Islet of Langerhans (tissue), 1 donor: ENCODE measurements around the gene PRRG2.

ENCODE experiments used
- FAIRE-seq: peaks from one replicate; lab custom pipeline; 2011; peaks lifted over from hg19 to GRCh38; lab: Jason Lieb, UNC

Gene PRRG2

DNA sequence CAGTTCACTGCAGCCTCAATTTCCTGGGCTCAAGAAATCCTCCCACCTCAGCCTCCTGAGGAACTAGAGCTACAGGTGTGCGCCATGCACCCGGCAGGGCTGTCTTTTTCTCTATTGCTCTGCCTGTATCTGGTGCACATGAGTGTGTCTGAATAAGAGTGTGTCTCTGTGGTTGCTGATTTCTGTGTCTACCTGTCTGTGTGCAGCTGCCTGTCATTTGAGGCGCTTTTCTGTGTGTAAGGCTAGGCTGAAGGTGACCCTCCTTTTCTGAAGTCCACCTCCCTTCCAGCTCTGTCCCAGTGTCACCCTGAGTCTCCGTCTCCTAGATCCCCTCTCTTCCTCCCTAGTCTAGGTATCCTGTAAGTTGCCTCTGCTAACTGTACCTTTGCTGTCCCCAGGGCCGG, 8.4 kb downstream of the PRRG2 start:
- FAIRE-seq = no peak

DNA sequence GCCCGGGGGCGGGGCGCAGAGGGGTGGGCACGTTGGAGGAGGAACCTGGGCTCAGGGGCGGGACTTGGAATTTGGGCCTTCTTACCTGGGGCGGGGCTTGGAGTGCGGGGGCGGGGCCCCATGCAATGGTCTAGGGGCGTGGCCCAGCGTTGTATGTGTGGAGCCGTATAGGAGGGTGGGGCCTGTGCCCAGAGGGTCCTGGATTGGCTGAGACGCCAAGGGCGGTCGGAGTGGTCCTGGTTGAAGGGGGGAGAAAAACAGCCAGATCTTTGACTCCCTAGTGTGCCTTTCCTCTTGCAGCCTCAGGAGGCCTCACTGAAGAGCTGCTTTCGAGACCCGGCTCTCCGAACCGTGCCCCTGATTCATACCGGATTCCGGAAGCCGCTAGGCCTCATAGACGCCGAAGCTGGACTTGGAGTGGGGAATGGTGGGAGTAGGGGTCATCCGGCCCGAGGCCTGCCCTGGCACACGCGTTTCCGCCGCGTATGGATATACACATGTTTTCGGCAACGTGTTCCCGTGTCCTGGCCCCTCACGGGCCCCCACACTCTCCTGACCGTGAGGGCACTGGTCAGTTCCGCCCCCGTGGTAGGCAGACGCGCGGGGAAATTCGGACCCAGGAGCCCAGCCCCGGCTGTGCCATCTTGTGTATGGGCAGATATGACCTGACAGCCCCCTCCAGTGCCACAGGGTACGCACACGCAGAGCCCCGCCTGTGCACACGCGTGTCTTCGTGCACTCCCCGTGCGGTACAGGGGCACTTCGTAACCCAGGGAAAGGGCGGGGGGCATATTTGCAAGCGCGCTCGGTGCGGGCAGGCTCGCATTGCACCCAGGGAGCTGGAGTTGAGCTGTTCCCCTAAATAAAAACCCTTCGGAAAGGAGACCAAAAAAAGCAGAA, 9.2 kb downstream of the PRRG2 start:
- FAIRE-seq = no peak

DNA sequence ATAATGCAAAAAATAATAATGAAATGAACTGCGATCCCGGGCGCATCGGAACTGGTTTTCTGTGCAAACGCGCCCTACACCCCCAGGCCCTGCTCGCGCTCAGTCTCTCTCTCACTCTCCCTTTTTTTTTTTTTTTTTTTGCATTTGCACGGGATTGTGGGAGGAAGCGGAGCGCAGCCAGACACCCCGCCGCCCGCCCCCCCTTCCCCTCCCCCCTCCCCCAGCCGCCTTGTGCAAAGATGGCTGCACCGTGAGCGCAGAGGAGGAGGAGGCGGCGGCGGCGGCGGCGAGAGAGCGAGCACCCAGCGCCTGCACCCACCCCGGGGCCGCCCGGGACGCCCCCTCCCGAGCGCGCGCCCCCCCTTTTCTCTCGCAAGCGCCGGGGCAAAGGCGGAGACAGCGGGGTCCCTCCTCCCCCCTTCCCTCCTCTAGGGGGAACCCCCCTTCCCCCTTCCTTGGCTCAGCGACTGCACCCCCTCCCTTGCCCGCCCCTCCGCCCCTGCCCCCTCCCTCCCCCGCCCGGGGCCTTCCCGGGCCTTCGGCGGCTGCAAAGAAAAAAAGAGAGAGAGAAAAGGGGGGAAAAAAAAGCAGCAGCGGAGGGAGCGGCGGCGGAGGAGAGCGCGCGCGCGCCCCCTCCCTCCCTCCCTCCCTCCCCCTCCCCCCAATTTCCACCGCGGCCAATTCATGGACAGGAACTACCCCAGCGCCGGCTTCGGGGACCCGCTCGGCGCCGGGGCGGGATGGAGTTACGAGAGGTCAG, 10.0 kb downstream of the PRRG2 start, which contains the start of gene PRR12:
Gene PRR12 (plus strand): TSS at position 212 of the 760 bp plus-strand sequence. CDS start 473 bp downstream, at position 685.
- no peak for FAIRE-seq

DNA sequence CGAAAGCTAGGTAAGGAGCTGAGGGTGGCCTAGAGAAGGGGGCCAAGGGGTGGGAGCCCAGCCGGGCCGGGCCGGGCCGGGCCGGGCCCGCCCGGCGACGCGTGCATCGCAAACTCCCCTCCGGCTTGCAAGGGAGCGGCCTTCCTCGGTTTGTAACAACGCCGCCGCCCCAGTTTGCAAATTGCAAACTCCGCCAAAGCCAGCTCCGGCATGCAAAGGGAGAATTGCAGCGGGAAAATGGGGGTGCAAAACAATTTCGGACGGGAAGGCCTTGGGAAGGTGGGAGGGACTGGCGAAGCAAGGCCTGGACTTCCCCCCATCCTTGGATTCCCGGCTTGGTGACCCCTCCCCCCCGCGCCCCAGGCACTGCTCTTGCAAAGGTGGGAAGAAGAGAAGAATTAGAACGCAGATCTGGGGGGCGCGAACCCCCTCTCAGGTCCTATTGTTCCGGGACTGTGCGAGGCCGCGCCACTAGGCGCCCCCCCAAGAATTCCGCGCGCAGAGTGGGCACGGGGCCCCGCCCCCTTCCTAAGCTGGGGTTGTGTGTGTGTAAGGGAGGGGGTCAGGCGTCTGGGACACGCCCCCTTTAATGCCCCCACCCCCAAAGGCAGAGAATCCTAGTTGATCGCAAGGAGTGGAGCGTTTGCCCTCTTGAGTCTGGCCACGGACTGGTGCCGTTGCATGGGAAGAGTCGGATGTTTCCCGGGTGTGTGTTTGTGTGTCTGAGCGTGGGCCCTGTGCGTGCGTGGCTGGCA, 10.8 kb downstream of the PRRG2 start:
- FAIRE-seq = no peak

DNA sequence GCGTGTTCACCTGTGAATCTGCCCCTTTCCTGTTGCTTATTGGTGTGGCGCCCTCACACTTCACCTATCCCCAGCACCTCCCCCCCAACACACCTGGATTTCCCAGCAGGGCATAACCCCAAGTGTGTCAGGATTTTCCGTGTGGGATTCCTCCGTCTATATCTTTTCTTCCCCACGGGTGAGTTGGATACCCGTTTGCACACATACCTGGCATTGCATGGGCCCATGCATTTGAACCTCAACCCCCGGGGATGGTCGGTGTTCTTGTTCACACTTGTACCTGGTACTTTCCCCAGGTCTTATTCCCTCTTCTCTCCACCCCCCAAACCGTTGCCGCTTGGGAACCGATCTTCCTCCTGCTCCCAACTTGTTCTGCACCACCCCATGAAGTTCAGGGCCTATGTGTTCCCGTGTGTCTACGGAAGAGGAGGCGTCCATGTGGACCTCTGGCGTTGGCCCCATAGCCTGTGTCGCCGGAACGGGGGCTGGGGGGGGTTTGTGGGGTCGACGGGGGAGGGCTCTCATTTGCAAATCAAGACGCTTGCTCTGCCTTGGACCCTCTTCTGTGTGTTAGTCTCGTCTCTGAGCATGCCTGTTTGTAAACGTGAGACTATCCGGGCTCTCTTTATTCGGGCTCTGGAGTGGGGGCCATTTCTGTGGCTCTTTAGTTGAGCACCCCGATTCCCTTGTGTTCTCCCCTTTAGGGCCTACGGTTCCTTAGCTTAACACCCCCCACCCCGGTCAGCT, 11.5 kb downstream of the PRRG2 start:
- no peak for FAIRE-seq

DNA sequence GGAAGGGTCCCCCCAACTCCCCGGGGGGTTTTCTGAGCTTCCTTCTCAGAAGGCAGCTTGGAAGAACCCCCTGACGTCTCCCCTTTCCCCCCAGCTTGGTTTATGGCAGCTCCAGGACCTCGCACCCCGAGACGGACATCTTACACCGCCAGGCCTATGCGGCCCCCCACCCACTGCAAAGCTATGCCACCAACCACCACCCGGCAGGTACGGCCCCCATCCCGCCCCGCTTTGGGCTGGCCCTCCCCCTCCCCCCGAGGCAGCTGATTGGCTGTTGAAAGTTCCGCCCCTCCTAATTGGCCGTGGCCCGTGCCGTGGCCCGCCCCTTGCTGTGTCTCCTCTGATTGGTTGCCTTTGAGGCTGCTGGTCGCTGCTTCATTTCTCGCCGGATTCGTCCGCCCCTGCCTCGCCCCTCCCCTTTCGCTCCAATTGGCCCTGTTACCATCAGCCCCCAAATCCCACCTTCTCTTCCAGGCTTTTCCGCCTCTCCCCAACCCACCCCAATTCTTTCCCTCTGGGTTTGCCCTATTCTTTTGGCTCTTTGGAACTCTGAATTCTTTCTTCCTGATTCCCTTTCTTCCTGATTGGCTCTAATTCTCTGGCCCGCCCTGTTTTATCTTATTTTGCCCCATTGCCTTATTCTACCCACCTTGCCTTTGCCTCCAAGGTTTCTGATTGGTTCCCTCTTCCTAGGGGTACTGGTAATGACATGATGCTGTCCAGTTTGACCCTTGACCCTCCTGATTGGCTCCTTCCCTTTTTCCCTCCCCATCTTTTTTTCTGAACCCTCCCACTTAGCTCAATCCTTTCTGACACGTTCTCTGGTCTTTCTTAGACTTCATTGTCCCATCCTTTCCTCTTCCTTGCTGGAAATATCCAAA, 12.4 kb downstream of the PRRG2 start:
- no peak for FAIRE-seq

DNA sequence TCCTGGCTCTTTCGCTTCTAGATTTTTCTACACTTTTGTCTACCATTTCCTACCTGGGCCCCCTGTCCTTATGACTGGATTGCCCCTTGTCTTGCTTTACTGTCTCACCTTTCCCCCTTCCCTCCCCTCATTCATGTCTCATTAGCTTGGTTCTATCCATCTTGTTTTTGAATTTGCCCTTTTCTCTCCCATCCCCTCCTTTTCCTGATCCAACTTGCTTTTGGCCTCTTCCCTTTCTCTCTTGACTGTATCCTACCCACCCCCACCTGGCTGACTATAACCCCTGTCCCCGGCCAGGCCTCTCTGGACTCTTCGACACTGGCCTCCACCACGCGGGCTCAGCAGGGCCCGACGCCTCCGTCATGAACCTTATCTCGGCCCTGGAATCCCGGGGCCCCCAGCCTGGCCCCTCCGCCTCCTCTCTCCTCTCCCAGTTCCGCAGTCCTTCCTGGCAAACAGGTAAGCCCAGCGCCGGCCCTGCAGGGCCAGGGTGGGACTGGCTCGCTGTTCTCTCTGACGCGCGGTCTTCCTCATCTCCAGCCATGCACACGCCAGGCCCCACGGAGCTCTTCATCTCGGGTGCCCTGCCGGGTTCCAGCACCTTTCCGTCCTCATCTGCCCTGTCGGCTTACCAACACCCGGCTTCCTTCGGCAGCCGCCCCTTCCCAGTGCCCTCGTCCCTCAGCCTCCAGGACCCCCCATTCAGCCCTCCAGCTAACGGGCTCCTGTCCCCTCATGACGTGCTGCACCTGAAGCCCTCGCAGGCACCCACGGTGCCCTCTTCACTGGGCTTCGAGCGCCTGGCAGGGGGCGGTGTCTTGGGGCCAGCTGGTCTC, 13.3 kb downstream of the PRRG2 start:
- no peak for FAIRE-seq

DNA sequence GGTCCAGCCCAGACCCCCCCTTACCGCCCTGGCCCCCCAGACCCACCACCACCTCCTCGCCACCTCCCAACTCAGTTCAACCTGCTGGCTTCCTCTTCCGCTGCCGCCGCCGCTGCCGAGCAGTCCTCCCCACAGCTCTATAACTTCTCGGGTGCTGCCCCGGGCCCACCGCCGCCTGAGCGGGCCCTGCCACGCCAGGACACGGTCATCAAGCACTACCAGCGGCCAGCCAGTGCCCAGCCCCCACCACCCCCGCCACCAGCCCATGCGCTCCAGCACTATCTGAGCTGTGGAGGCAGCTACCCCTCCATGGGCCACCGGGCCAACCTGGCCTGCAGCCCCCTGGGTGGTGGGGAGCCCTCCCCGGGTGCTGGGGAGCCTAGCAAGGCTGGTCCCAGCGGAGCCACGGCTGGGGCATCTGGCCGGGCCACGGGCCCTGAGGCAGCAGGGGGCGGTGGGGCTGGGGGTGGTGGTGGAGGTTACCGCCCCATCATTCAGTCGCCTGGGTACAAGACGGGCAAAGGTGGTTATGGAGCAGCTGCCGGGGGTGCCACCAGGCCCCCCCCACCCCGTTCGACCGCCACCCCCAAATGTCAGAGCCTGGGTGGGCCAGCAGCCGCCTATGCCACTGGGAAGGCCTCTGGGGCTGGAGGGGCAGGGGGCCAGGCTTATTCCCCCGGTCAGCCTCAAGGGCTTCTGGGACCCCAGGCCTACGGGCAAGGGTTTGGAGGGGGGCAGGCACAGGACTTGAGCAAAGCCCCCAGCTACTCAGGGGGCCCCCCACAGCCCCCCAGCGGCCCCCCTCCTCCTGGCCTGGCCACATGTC, 14.1 kb downstream of the PRRG2 start:
- FAIRE-seq = no peak

DNA sequence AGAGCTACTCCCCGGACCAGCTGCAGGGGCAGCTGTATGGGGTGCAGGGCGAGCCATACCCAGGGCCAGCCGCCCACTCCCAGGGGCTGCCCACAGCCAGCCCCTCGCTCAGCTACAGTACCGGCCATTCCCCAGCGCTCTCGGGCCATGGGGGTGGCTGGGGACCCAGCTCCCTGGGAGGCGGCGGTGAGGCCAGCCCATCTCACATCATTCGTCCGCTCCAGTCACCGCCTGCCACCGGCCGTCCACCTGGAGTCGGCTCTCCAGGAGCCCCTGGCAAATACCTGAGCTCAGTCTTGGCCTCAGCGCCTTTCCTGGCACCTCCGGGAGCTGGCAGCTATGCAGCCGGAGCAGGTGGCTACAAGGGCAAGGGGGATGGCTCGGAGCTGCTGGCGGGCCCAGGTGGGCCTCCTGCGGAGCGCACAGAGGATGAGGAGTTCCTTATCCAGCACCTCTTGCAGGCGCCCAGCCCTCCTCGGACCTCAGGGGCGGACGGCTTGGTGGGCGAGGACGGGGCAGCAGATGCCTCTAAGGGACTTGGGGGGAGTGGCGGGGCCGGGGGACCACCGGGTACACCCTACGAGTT, 14.8 kb downstream of the PRRG2 start:
- FAIRE-seq = no peak

DNA sequence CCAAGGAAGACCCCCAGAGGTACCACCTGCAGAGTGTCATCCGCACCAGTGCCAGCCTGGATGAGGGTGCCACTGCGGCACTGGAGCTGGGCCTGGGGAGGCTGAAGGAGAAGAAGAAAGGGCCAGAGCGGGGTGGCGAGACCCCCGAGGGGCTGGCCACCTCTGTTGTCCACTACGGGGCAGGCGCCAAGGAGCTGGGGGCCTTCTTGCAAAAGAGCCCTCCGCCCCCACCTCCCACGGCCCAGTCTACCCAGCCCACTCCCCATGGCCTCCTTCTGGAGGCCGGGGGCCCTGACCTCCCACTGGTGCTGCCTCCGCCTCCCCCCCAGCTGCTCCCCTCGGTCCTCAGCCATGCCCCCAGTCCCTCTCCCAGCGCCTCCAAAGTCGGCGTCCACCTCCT, 15.3 kb downstream of the PRRG2 start:
- FAIRE-seq = no peak

DNA sequence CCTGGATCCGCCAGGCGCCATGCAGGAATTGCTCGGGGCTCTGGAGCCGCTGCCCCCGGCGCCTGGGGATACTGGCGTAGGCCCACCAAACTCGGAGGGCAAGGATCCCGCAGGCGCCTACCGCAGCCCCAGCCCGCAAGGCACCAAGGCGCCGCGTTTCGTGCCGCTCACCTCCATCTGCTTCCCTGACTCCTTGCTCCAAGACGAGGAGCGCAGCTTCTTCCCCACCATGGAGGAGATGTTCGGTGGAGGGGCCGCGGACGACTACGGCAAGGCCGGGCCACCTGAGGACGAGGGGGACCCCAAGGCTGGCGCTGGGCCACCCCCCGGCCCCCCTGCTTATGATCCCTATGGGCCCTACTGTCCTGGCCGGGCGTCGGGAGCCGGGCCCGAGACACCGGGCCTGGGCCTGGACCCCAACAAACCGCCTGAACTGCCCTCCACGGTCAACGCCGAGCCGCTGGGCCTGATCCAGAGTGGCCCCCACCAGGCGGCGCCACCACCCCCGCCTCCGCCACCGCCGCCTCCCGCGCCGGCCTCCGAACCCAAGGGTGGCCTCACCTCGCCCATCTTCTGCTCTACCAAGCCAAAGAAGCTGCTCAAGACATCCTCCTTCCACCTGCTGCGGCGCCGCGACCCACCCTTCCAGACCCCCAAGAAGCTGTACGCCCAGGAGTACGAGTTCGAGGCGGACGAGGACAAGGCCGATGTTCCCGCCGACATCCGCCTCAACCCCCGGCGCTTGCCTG, 16.0 kb downstream of the PRRG2 start:
- no peak for FAIRE-seq

DNA sequence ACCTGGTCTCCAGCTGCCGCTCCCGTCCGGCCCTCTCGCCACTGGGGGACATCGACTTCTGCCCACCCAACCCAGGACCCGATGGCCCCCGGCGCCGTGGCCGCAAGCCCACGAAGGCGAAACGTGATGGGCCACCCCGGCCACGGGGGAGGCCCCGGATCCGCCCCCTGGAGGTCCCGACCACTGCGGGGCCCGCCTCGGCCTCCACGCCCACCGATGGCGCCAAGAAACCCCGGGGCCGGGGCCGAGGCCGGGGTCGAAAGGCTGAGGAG, 16.5 kb downstream of the PRRG2 start:
- FAIRE-seq = no peak

DNA sequence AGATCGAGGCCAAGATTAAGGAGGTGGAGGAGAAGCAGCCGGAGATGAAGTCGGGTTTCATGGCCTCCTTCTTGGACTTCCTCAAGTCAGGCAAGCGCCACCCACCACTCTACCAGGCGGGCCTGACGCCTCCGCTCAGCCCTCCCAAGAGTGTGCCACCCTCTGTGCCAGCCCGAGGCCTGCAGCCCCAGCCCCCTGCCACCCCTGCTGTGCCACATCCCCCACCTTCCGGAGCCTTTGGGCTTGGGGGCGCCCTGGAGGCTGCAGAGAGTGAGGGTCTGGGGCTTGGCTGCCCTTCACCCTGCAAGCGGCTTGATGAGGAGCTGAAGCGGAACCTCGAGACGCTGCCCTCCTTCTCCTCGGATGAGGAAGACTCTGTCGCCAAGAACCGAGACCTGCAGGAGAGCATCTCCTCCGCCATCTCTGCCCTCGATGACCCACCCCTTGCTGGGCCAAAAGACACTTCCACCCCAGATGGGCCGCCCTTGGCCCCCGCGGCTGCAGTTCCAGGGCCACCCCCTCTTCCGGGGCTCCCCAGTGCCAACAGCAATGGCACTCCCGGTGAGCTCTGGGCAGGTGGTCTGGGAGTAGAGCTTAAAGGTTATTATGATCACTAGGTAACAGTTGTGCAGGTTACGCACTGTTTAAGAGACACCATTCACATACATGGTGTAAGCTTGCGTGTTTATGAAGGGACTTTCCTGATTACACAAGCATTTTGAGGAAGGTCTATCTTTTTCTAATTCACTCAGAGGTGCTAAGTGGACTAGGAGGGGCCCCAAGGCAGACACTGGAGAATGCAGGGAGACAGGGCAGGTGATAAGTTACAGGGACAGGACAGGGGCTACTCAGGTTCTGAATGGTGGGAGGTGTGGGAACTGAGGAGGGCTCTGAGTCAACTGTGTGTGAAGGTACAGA, 18.5 kb downstream of the PRRG2 start:
- FAIRE-seq = no peak

DNA sequence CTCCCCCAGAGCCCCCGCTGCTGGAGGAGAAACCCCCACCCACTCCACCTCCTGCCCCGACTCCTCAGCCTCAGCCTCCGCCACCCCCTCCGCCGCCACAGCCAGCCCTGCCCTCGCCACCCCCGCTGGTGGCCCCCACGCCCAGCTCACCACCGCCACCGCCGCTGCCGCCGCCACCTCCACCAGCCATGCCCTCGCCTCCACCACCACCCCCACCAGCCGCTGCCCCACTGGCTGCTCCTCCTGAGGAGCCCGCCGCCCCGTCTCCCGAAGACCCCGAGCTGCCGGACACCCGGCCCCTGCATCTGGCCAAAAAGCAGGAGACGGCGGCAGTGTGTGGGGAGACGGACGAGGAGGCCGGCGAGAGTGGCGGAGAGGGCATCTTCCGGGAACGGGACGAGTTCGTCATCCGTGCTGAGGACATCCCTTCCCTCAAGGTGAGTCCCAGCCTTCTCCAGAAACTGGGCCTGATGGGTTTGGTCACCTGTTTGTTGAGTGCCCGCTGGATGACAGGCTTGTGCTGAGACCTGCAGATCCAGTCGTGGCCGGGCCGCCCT, 20.4 kb downstream of the PRRG2 start:
- FAIRE-seq = no peak

DNA sequence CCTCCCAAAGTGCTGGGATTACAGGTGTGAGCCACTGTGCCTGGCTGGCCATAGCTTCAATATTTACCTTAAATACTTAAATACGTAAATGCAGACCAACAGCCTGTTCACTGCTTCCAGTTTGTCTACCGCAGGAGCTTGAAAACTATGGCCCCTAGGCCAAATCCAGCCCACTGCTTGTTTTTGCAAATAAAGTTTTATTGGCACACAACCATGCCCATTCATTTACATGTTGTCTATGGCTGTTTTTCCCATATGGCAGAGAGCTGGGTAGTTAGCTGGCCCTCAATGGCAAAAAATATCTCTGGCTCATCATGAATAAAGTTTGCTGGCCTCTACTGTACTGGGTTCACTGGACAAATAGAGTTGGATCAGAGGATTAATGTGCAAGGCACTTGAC, 21.7 kb downstream of the PRRG2 start:
- no peak for FAIRE-seq

DNA sequence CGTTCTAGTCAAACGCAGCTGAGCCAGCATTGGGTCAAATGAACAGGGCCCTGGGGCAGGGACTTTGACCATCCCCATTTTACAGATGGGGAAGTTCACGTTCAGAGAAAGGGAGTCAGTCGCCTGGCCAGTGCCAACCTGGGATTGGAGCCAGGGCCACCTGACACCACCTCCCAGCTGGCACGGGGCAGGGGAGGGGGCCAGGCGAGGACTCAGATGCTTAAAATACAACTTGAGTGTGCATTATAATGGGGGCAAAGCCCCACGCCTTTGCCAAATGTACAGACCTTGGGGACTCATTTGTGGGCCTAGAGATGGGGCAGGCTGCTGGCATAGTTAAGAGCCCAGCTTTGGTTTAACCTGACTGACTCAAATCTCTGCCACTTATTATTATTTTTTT, 24.5 kb downstream of the PRRG2 start:
- no peak for FAIRE-seq
